NCI-H146 (cell line): ENCODE results near the gene INVS.
"Not testable (repeated sequence)": the region's sequence is repeated elsewhere in the genome, so short reads cannot be mapped to it uniquely, and the experiment has no call there.

Experiments used
- DNase-seq: peaks from one replicate; lab custom pipeline; 2025; lab: John Stamatoyannopoulos, UW

The INVS gene

GRCh38 chr9:100083448-100084127, 15.5 kb upstream of the INVS start:
- no peak for DNase-seq

GRCh38 chr9:100084128-100084453, 15.0 kb upstream of the INVS start:
- no peak for DNase-seq

DNA sequence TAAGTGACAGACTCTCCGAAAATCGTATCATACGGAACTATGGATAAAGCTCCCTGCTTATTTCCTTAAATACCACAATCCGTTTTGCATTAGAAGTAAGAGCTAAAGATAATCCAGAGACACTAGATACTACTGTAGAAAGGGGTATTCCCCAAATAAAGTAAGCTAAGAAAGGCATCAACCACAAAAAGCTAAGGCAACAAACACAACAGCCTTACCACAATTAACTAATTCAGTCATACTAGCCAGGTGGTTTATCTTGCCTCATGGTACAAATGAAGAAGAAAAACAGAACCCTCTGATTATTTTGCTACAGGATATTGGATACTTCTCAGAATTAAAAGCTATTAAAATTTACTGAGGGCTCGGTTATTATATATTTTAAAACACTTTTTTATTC, 14.3 kb upstream of the INVS start:
- DNase-seq = no peak

- no peak for DNase-seq
These were observed 12.9 kb upstream of the INVS start for GRCh38 chr9:100086097-100086635.

- DNase-seq = no peak
These were observed 11.8 kb upstream of the INVS start for GRCh38 chr9:100087218-100087617.

GRCh38 chr9:100088202-100088601, 10.8 kb upstream of the INVS start:
- no peak for DNase-seq

DNA sequence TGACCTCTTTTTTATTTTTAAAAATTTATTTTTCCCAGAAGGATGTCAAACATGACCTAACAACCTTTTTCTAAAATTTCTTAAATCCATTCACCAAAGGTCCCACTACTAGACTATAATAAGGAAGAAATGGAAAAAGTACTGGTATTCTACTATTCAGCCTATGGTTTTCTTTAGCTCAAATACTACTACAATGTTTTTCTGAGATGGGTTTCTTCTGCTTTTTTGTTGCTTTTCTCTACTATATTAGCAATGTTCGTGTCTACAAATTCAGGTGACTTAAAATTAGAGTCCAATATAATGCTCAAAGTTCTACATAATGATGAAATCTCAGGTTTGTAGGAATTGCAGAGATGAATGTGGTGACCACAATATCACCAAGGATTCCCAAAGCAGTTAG, 8.2 kb upstream of the INVS start:
- no peak for DNase-seq

- no peak for DNase-seq
These were observed 7.4 kb upstream of the INVS start for GRCh38 chr9:100091650-100092049.

- DNase-seq = no peak
These were observed 7.0 kb upstream of the INVS start for GRCh38 chr9:100092066-100092465.

DNA sequence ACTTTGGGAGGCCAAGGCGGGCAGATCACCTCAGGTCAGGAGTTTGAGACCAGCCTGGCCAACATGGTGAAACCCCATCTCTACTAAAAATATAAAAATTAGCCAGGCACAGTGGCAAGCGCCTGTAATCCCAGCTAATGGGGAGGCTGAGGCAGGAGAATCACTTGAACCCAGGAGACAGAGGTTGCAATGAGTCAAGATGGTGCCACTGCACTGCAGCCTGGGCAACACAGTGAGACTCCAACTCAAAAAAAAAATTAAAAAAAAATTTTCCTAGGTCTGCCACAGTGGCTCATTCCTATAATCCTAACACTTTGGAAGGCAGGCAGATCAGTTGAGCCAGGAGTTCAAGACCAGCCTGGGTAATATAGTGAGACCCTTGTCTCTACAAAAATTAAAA, 4.6 kb upstream of the INVS start:
- DNase-seq = not testable (repeated sequence)

DNA sequence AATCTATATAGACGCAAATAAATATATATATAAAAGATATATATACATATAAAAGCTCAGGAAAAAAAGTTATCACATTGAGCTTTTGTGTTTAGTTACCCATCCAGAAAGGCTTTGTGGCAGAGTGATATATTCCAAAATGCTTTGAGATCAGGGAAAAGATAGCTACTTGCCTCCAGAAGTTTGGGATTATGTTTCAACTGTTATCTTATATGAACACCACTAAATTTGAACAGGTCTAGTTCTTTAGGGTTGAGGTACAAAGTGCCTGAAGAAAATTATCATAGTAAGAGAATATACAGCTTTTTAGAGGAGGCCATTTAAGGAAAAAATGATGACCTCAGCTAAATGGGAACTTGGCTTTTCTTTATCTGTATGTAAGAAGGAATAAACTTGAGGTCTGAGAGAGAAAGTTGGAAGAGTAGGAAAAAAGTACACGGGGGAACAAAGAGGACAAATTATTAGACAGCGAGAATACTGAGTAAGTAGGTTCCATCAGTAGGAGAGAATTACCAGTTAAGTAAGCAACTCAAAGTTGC, 2.6 kb upstream of the INVS start:
- no peak for DNase-seq

GRCh38 chr9:100098046-100098886, 777 bp upstream of the INVS start:
- DNase-seq = peak; percentile 66

DNA sequence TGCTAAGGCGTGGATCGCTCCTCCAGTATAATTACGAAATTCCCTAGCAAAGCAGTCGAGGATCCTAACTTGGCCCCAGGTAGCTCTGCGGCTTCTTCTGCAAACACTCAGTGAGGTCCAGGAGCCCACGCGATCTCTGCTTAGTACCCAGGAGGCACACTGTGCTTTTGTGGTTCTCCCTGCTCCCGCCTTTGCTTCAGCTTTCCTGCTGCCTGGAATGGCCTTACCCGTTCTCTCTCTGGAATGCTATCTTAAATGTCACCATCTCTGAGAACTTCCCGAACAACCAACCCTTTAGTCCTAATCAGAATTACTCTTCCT, 639 bp downstream of the INVS start:
- DNase-seq = peak; percentile 57

DNA sequence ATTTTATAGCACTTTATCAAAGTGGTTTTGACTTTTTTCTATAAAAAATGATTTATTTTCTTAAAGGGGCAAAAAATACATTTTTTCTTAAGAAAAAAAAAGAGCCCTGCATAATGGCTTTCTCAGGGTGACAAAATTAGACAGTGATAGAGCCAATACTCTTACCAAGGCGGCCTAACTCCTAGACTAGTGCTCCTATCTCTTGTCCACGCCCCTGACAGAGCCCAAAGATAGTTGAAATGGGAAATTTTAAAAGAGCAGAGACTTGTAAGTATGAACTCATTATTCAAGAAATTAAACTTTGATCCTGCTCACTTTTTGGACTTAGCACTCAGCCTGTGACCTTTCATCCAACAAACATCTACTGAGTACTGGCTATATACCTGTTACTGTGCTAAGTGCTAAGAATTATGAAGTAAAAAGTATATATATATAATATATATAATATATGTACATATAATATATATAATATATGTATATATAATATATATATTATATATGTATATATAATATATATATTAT, 1.2 kb downstream of the INVS start:
- DNase-seq = no peak

GRCh38 chr9:100101608-100102007, 2.6 kb downstream of the INVS start:
- DNase-seq = no peak

GRCh38 chr9:100104314-100104713, 5.3 kb downstream of the INVS start:
- no peak for DNase-seq

DNA sequence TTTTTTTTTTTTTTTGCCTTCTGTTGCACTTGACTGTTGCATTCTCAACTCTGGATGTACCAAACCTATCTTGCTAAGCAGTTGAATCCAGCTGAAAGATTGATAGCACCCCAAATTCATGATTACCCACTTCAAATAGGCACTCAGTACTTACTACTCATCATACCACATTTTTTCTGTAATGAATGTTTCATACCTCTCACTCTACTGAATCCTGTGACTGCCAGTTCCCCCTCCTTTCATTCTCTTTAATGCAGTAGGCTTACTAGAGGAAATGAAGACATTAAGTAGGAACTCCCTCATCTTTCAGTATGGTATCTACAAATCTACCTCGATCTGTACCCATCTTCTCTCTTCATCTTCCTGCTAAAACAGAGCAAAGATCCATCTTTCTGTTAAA, 6.8 kb downstream of the INVS start:
- no peak for DNase-seq

DNA sequence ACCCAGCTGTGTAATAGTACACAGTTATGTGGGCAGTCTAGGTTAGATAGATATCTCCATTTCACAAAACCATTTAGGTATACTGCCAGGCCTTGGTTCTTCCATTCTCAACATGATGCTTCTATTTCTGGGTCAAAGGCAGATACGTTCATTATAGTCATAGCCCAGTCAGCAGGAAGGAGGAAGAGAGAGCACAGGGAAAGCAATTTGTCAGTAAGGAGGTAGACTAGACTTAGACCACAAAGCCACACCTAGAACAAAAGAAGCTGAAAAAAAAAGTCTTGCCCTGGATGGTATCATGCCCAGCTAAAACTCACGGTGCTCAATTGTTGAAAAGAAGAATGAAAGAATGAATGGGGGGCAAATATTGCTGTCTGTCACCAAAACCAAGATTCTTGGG, 7.6 kb downstream of the INVS start:
- DNase-seq = no peak

DNA sequence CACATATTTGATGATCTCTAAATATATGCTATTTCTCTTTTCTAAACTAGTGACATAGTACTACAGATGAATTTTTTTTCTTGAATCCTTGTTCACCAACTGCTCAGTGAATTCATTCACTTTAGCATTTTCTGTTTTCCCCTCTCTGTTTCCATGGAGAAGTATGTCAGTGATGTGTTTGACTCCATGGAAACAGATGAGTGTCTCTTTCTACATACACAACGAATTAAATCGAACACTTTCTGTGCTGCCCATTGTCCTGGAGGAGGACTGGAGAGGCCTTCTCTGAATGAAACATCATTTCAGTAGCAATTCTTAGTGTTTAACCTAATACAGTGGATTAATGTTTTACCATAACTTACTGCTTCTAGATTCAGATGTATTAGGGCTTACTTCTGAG, 9.5 kb downstream of the INVS start:
- DNase-seq = no peak

GRCh38 chr9:100111235-100111634, 12.2 kb downstream of the INVS start:
- DNase-seq = no peak

DNA sequence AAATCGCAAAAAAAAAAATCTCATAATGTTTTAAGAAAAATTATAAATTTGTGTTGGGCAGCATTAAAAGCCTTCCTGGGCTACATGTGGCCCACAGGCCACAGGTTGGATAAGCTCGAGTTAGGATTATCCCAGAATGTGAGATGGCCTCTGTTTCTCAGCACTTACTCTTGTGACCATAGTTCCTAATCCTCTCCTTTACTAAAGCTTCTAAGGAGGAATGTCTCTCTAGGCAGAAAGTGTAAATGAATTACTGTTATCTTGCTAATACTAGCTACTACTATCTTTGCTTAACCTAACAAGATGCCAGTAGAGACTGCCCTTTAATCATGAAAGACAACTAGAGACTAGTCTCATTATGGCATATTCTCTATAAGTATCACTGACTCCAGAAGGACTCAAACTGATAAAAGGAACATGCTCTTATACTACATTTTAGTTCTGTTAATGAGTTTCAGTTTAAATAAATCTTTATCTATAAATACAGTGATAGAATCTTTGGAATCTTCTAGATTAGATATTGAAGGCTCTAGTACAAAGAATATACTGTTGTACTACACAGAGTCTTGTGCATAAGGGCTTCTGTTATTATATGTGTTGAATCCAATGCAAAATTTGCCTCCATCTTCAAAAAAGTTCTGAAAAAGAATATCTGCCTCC, 13.8 kb downstream of the INVS start:
- DNase-seq = no peak

DNA sequence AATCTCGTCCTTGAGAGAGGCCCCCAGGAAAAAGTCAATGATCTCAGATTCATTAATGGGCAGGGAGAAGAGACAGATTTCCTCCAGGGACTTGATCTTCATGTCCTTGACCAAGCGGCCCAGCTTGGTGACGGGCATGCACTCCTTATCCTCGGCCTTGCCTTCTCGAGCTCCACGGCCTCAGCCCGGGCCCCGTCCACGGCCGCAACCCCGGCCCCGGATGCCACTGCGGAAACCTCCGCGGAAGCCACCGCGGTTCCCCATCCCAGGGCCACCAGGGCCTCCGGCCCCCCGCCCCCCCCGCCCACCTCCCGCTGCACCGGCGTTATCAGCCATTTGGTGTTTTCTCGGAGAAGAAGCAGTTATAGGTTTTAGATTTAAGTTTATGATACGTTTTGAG, 18.3 kb downstream of the INVS start:
- no peak for DNase-seq

GRCh38 chr9:100120286-100120685, 21.2 kb downstream of the INVS start:
- no peak for DNase-seq
